PC-3 (cell line): ENCODE data around the gene LIF. TPM values are rescaled to one million over a fixed set of nuclear protein-coding genes. Genes with fewer than 3 reads are reported as not detected.

Experiments
- ATAC-seq: fragments of 200-7000 bp; cut with Tn5 transposase; 2 replicates; pipeline ENCODE4 v1.9.1; 2020; ENCODE audit warnings: mild to moderate bottlenecking, moderate library complexity
- BruUV-seq: library from RNA; stranded (reverse); fragments of 400-500 nt; replicated peaks from 2 replicates; lab custom pipeline; 2021; lab: Mats Ljungman, UMichigan
- CTCF ChIA-PET: fragments of 300-600 bp; sonication (Branson Sonifier 250); formaldehyde crosslinking; loops from one replicate; lab custom pipeline; 2022; ENCODE audit warnings: antibody characterized with exemption; lab: Charles Lee
- POLR2A ChIA-PET: fragments of 300-600 bp; sonication (Branson Sonifier 250); formaldehyde crosslinking; loops from one replicate; lab custom pipeline; 2022; ENCODE audit warnings: antibody characterized with exemption; ENCODE audit not compliant: unreplicated experiment; lab: Charles Lee
- DNase-seq: peaks from one replicate; pipeline ENCODE4 v3.0.0-alpha.2; 2015
- H2AFZ ChIP-seq: fragments of 300-600 bp; sonication (generic); 2 replicates; pipeline ENCODE4 v1.6.0; 2016; ENCODE audit warnings: antibody characterized with exemption, low read length
- H3F3A ChIP-seq: fragments of 300-600 bp; sonication (generic); one replicate; pipeline ENCODE4 v1.6.0; 2017; ENCODE audit warnings: antibody characterized with exemption, low read length, control low read depth, mild to moderate bottlenecking; ENCODE audit not compliant: unreplicated experiment
- H3K27ac ChIP-seq: fragments of 300-600 bp; sonication (generic); 2 replicates; pipeline ENCODE4 v1.5.1; 2016; ENCODE audit warnings: mild to moderate bottlenecking, low read length
- H3K27me3 ChIP-seq: fragments of 300-600 bp; sonication (generic); 2 replicates; pipeline ENCODE4 v1.6.1; 2016; ENCODE audit warnings: low read length, mixed read lengths
- H3K36me3 ChIP-seq: fragments of 300-600 bp; sonication (generic); 2 replicates; pipeline ENCODE4 v1.6.1; 2016; ENCODE audit warnings: low read depth, mixed run types, low read length, mixed read lengths
- H3K4me1 ChIP-seq: fragments of 300-600 bp; sonication (generic); 2 replicates; pipeline ENCODE4 v1.5.1; 2016; ENCODE audit warnings: low read length; ENCODE audit not compliant: insufficient read depth
- H3K4me2 ChIP-seq: fragments of 300-600 bp; sonication (generic); 2 replicates; pipeline ENCODE4 v1.6.0; 2016; ENCODE audit warnings: low read length
- H3K4me3 ChIP-seq: fragments of 300-600 bp; sonication (generic); 2 replicates; pipeline ENCODE4 v1.5.1; 2016; ENCODE audit warnings: mild to moderate bottlenecking, low read length, mixed read lengths
- H3K79me2 ChIP-seq: fragments of 300-600 bp; sonication (generic); 2 replicates; pipeline ENCODE4 v1.6.1; 2017; ENCODE audit warnings: low read length, mixed read lengths
- H3K9ac ChIP-seq: fragments of 300-600 bp; sonication (generic); 2 replicates; pipeline ENCODE4 v1.6.0; 2016; ENCODE audit warnings: mild to moderate bottlenecking, low read length
- H3K9me2 ChIP-seq: fragments of 300-600 bp; sonication (generic); replicated peaks from 2 replicates; pipeline ENCODE4 v1.6.1; 2016; ENCODE audit warnings: mixed run types, low read length, mixed read lengths
- H3K9me3 ChIP-seq: fragments of 300-600 bp; sonication (generic); 2 replicates; pipeline ENCODE4 v1.6.1; 2016; ENCODE audit warnings: low read length, mixed read lengths
- H4K20me1 ChIP-seq: fragments of 300-600 bp; sonication (generic); 2 replicates; pipeline ENCODE4 v1.6.1; 2016; ENCODE audit warnings: low read length, mixed read lengths
- EZH2 ChIP-seq: fragments of 300-600 bp; sonication (generic); IDR thresholded peaks from one replicate; pipeline ENCODE4 v1.6.1; 2017; ENCODE audit warnings: antibody characterized with exemption, mild to moderate bottlenecking, low read length; ENCODE audit not compliant: unreplicated experiment
- EZH2phosphoT487 ChIP-seq: fragments of 300-600 bp; sonication (generic); IDR thresholded peaks from 2 replicates; pipeline ENCODE4 v1.6.1; 2018; ENCODE audit warnings: mild to moderate bottlenecking, antibody characterized with exemption, low read length, borderline replicate concordance
- intact Hi-C: fragments of 100-400 bp; cut with micrococcal nuclease; formaldehyde crosslinking; loops from 2 replicates; pipeline ENCODE4 v1.9.0; 2023
- total RNA-seq: library from RNA; depleted of rRNA; stranded (reverse); fragments of >200 nt; gene quantifications from 2 replicates; pipeline ENCODE4 v1.2.3, GENCODE V29; 2014
- TF ChIP-seq, protein P1 (sequence below): fragments of 300-600 bp; sonication (generic); conservative IDR thresholded peaks from 2 replicates; pipeline ENCODE4 v1.5.1; 2017; ENCODE audit warnings: antibody characterized with exemption, low read depth, mild to moderate bottlenecking, low read length

The LIF gene
- total RNA-seq, 1 experiment from 2014 or later, result 64.1 TPM

DNA sequence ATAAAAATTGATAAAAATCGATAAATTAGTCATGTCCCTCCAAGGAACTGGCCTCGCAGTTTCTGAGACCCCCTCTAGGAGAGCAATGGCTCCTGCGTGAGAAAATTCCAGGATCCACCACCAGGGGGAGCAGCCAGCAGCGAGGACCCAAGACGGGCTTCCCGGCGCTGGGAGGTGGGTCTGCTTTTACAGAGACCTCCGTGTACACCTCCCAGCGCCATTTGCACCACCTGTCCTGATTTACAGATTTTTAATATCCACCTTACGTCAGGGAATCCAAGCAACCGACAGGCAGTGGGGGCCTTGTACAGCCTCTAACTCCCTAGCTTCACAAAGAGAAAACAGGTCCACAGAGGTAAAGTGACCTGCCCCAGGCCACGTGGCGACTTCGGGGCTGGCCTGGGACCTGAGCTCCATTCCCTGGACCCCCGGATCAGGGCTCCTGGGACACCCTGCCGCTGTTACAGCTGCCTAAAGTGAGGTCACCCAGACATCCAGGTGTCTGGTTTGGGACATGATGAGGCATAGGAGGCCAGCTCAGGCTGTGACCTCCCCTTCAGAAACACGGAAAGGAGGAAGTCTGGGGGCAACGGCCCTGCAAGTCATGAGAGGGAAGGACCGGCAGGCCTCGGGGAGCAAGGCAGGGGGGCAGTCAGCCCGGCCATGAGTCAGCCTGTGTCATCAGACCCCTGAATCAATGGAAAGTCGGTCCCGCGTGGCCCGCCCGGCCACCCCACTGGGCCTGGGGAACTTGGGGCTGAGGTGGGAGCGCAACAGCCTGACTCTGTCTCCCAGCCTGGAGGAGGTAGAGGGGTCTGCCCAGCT is 16.6 kb upstream of the LIF start:
- Histone ChIP-seq H3K4me2 (peak overlapping the region; percentile 71), H3K9me3 (no peaks in the 10 kb centered on the region), H3K4me1 (peaks cover 15% of the 10 kb centered on the region), H3K79me2 (peaks cover 9% of the 10 kb centered on the region), H2AFZ (peak overlapping the region; percentile 83), H3K36me3 (no peaks in the 10 kb centered on the region), H3F3A (no peaks in the 10 kb centered on the region), H3K4me3 (peak overlapping the region; percentile 45; the same call in 1 of the 2 replicates), H4K20me1 (no peaks in the 10 kb centered on the region), H3K9me2 (no peaks in the 10 kb centered on the region), H3K27ac (no peak overlapping the region; the same call in 1 of the 2 replicates), H3K9ac (peak overlapping the region; percentile 60), H3K27me3 (no peaks in the 10 kb centered on the region)
- no TSS peak for BruUV-seq
- ChIA-PET CTCF (interaction anchor here (1.0 to 1.1 kb wide), 2 partner anchors 25 to 64 kb away, joined by 3 to 4 read pairs; partner anchors contain the start of gene TBC1D10A), POLR2A (no interaction called here)
- TF ChIP-seq, protein P1, sequence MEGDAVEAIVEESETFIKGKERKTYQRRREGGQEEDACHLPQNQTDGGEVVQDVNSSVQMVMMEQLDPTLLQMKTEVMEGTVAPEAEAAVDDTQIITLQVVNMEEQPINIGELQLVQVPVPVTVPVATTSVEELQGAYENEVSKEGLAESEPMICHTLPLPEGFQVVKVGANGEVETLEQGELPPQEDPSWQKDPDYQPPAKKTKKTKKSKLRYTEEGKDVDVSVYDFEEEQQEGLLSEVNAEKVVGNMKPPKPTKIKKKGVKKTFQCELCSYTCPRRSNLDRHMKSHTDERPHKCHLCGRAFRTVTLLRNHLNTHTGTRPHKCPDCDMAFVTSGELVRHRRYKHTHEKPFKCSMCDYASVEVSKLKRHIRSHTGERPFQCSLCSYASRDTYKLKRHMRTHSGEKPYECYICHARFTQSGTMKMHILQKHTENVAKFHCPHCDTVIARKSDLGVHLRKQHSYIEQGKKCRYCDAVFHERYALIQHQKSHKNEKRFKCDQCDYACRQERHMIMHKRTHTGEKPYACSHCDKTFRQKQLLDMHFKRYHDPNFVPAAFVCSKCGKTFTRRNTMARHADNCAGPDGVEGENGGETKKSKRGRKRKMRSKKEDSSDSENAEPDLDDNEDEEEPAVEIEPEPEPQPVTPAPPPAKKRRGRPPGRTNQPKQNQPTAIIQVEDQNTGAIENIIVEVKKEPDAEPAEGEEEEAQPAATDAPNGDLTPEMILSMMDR, result peak; percentile 83
- TF ChIP-seq EZH2phosphoT487, result no peak
- intact Hi-C loops, result no loop called here
- ATAC-seq, result peak; percentile 48
- DNase-seq, result peak; percentile 72

DNA sequence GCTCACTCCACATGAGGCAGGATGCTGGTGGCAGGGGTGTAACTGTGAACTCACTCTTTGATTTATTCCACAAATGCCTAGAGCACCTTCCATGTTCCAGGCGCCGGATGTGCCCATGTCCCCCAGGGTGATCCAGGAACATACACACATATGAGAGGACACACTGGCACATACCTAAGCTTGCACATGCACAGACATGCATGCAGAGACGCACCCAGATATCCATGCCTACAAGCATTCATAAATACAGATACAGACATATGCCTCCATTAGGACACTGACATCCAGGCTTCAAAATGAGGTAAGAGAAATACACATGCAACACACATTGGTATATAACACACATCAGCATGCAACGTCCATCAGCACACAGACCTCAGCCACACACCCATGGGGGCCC is 15.6 kb upstream of the LIF start:
- Histone ChIP-seq H3K9me2 (no peaks in the 10 kb centered on the region), H3K36me3 (no peaks in the 10 kb centered on the region), H3K4me1 (peaks cover 22% of the 10 kb centered on the region), H4K20me1 (no peaks in the 10 kb centered on the region), H3K4me3 (no peak overlapping the region), H2AFZ (no peak overlapping the region), H3K9me3 (no peaks in the 10 kb centered on the region), H3K79me2 (peaks cover 19% of the 10 kb centered on the region), H3F3A (no peaks in the 10 kb centered on the region), H3K4me2 (no peak overlapping the region), H3K27me3 (no peaks in the 10 kb centered on the region), H3K27ac (no peak overlapping the region), H3K9ac (no peak overlapping the region)
- no TSS peak for BruUV-seq
- ATAC-seq (no peak), DNase-seq (no peak)
- TF ChIP-seq EZH2, result no peak
- no peak for TF ChIP-seq EZH2phosphoT487
- TF ChIP-seq, protein P1, result no peak
- intact Hi-C loops, result no loop called here
- CTCF ChIA-PET, result no interaction called here
- POLR2A ChIA-PET, result no interaction called here

DNA sequence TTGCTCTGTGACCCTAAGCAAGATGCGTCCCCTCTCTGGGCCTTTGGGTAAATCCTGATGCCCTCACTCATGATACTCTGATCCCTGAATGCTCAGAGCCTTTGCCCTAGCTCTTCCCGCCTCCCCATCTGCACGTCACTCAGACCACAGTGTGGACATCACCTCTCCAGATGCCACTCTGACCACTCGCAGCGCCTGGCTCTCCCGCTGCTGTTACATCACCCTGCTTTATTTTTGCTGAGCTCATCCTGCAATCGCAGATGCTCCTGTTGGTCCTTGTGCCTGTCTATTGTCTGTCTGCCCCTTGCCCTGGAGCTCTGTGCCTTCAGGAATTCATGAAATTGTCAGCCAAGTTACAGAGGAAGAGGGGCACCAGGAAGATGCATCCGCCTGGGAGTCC is 14.6 kb upstream of the LIF start:
- Histone ChIP-seq H3K36me3 (peaks cover under 1% of the 10 kb centered on the region; the same call in 1 of the 2 replicates), H4K20me1 (no peaks in the 10 kb centered on the region), H3F3A (no peaks in the 10 kb centered on the region), H3K4me3 (no peak overlapping the region), H3K4me2 (no peak overlapping the region), H3K9me3 (no peaks in the 10 kb centered on the region), H3K9me2 (no peaks in the 10 kb centered on the region), H3K9ac (no peak overlapping the region), H2AFZ (no peak overlapping the region), H3K4me1 (peaks cover 31% of the 10 kb centered on the region), H3K27me3 (no peaks in the 10 kb centered on the region), H3K79me2 (peaks cover 29% of the 10 kb centered on the region), H3K27ac (no peak overlapping the region)
- BruUV-seq, result no TSS peak
- DNase-seq (no peak), ATAC-seq (no peak)
- CTCF ChIA-PET, result no interaction called here
- no peak for TF ChIP-seq EZH2phosphoT487
- TF ChIP-seq, protein P1, result no peak
- TF ChIP-seq EZH2, result no peak
- POLR2A ChIA-PET, result no interaction called here
- intact Hi-C loops, result no loop called here
